K562 (cell line): Measurements from ENCODE around the gene SORCS2.

Source experiments
- ATF1 ChIP-seq, 2 experiments: fragments of 450-650 bp in 1 of 2; IDR thresholded peaks; 2 replicates each; pipeline ENCODE4 v1.6.1; 2016; ENCODE audit warnings: missing compliant biosample characterization in 1 of 2, missing genetic modification characterization in 1 of 2
- BRD9 ChIP-seq: fragments of 450-650 bp; IDR thresholded peaks from 2 replicates; pipeline ENCODE4 v1.6.1; 2018; ENCODE audit warnings: low read depth; ENCODE audit not compliant: partially characterized antibody
- BRF2 ChIP-seq: IDR thresholded peaks from 3 replicates; pipeline ENCODE4 v1.6.1; 2011; ENCODE audit warnings: borderline replicate concordance, mild to moderate bottlenecking; ENCODE audit not compliant: insufficient read length, insufficient read depth
- CTCF ChIP-seq, 3 experiments: IDR thresholded peaks in 2 of 3; conservative IDR thresholded peaks in 1 of 3; 2 replicates each; pipeline ENCODE4 v1.5.1; 2011 to 2012; ENCODE audit warnings: low read length in 3 of 3, mild to moderate bottlenecking in 3 of 3, control low read depth in 2 of 3, improper control_type of control experiment in 1 of 3, inconsistent platforms in 1 of 3, low read depth in 1 of 3, mixed read lengths in 1 of 3, moderate library complexity in 1 of 3; ENCODE audit not compliant: insufficient read depth in 2 of 3
- E2F5 ChIP-seq: sonication (generic); formaldehyde crosslinking; IDR thresholded peaks from 2 replicates; pipeline ENCODE4 v1.8.0; 2022; ENCODE audit warnings: mild to moderate bottlenecking, missing genetic modification reagents
- EZH2 ChIP-seq: IDR thresholded peaks from 2 replicates; pipeline ENCODE4 v1.6.1; 2012; ENCODE audit warnings: low read depth, mild to moderate bottlenecking, inconsistent platforms, low read length, borderline replicate concordance
- FIP1L1 ChIP-seq: fragments of 200-400 bp; formaldehyde crosslinking; IDR thresholded peaks from 2 replicates; pipeline ENCODE4 v1.6.1; 2018; ENCODE audit warnings: mild to moderate bottlenecking, low read depth, low read length; ENCODE audit not compliant: poor library complexity, severe bottlenecking
- NCOA2 ChIP-seq, 2 experiments: fragments of 450-650 bp; IDR thresholded peaks; 2 replicates each; pipeline ENCODE4 v1.6.1; 2018; ENCODE audit warnings: mild to moderate bottlenecking in 2 of 2, moderate library complexity in 1 of 2; ENCODE audit not compliant: partially characterized antibody in 2 of 2
- POLR2AphosphoS5 ChIP-seq: IDR thresholded peaks from 2 replicates; pipeline ENCODE4 v1.6.1; 2011; ENCODE audit warnings: mild to moderate bottlenecking, low read depth, low read length, moderate library complexity; ENCODE audit not compliant: control insufficient read depth, insufficient read depth
- SMARCA4 ChIP-seq: fragments of 450-650 bp; IDR thresholded peaks from 2 replicates; pipeline ENCODE4 v1.6.1; 2016
- SMARCC2 ChIP-seq: fragments of 450-650 bp; IDR thresholded peaks from 2 replicates; pipeline ENCODE4 v1.6.1; 2017; ENCODE audit warnings: antibody characterized with exemption, moderate library complexity, mild to moderate bottlenecking, low read depth
- TAF7 ChIP-seq: fragments of 450-650 bp; IDR thresholded peaks from 2 replicates; pipeline ENCODE4 v1.6.1; 2016; ENCODE audit warnings: missing genetic modification characterization, missing compliant biosample characterization
- TRIM24 ChIP-seq, 2 experiments: fragments of 450-650 bp; IDR thresholded peaks; 2 replicates each; pipeline ENCODE4 v1.6.1; 2016

DNA sequence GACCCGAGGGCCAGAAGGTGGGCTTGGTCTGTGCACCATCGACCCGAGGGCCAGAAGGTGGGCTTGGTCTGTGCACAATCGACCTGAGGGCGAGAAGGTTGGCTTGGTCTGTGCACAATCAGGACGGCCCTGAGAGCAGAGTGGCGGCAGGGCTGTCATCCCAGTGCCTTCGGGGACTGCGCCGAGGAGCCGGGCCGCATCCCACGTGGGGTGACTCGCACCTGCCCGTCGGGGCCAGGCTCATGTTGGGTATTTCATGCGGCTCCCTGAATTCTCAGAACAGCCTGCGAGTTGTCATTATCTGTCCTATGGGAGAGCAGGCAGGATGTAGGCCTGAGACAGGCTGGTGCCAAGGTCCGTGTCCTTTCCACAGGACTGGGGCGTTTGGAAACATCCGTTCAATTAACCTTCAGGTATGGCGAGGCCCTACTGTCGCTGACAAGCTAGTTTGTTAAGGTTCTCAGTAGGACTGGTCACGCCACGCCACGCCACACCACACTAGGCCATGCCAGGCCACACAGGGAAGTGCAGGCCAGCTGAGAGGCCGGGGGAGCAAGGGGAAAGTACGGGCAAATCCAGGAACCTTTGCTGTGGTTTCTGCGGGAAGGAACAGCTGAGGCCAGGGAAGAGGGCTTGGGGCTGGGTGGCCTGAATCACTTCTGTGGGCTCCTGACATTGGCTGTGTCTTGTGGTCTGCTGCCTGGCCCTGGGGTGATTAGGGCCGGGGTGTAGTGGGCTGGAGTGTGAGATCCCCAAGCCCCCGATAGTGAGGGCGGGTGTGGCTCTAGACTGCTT, 564.4 kb downstream of the SORCS2 start:
- TF ChIP-seq EZH2 (no peak), TRIM24 (IDR thresholded peaks at IDR 0.05) (no peak), POLR2AphosphoS5 (no peak), ATF1 (CRISPR knock-in tag; IDR thresholded peaks at IDR 0.05) (no peak), ATF1 (tag; IDR thresholded peaks at IDR 0.05) (no peak), CTCF (IDR thresholded peaks at IDR 0.05 in 2 of 3, conservative IDR thresholded peaks at IDR 0.05 in 1 of 3; ENCODE audit: insufficient read depth in 2 of 3, low read depth in 1 of 3, low read length in 3 of 3) (no peak), FIP1L1 (no peak), BRF2 (no peak), SMARCA4 (no peak), NCOA2 (IDR thresholded peaks at IDR 0.05; ENCODE audit: partially characterized antibody in 2 of 2) (no peak), TAF7 (no peak), SMARCC2 (no peak), BRD9 (no peak), E2F5 (CRISPR knock-in tag) (no peak)
